SK-N-DZ (cell line): ENCODE data around the gene HNRNPCL4. TPM values are rescaled to one million over a fixed set of nuclear protein-coding genes. Genes with fewer than 3 reads are reported as not detected.
"Not testable (repeated sequence)": the region's sequence is repeated elsewhere in the genome, so short reads cannot be mapped to it uniquely, and the experiment has no call there.

Experiments
- DNase-seq: peaks from one replicate; pipeline ENCODE4 v3.0.0-alpha.2; 2015; ENCODE audit warnings: low spot score
- polyA plus RNA-seq, 2 experiments: library from polyadenylated mRNA; depleted of rRNA; stranded (reverse); fragments of >200 nt; gene quantifications; 2 replicates each; pipeline ENCODE4 v1.2.3, GENCODE V29; 2014

Gene HNRNPCL4
- not detected in 2 replicates for polyA plus RNA-seq (2014; cell fraction: cytosol; rRNA removed)
- not detected in 2 replicates for polyA plus RNA-seq (2014; cell fraction: nucleus; rRNA removed)

DNA sequence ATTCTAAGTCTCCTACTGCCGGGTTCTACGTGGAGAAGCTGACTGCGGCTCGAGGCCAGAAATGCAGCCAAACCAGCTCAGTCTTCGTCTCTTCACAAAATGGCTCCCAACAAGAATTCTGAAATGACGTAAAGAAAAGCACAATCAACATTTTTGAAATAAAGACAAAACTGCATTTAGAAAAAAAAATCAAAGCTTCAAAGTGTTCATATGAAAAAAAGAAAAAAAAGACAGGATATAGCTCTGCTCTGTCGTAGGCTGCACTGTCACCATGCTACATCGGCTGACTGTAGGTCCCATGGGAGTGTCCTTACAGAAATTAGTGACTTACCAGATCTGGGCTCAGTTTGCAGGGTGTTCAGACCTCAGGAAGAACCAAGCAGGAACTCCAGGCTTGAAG, at the start of gene HNRNPCL4:
HNRNPCL4 (minus strand) TSS at position 101 of the 400 bp plus-strand sequence. CDS start 164 bp downstream, outside the sequence.
- DNase-seq, result not testable (repeated sequence)

- DNase-seq, result not testable (repeated sequence)
Measured at GRCh38 chr1:13208712-13209111, 43.3 kb upstream of the HNRNPCL4 start.

DNA sequence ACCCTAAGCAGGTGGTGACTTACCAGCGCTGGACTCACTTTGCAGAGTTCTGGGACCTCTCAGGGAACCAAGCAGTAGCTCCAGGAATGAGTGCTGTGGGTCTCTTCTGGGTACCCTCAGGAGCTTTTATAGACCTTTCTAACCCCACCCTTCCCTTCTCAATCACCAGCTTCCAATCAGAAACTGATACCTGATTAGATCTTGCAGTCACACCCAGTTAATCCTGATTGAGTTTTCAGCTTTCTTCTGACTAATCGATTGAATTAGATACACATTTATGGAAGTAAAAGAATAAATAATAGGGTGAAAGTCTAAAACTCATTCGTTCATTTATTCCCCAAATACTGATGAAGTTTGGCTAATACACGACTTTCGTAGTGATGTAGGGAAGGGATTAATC, 35.9 kb upstream of the HNRNPCL4 start, which contains the start of gene PRAMEF13:
PRAMEF13 (minus strand) TSS at position 101 of the 400 bp plus-strand sequence. CDS start 1,820 bp downstream, outside the sequence.
- not testable (repeated sequence) for DNase-seq

- not testable (repeated sequence) for DNase-seq
Measured at GRCh38 chr1:13171548-13171947, 6.1 kb upstream of the HNRNPCL4 start, which contains the start of gene PRAMEF9. TSS of gene PRAMEF9 (plus strand) at chr1:13171848. CDS start at chr1:13175281, 3,433 bp downstream.

GRCh38 chr1:13155909-13156308, 9.5 kb downstream of the HNRNPCL4 start, which contains the start of gene PRAMEF26:
TSS of gene PRAMEF26 (minus strand) at chr1:13156009. CDS start at chr1:13153095, 2,914 bp downstream.
- not testable (repeated sequence) for DNase-seq

DNA sequence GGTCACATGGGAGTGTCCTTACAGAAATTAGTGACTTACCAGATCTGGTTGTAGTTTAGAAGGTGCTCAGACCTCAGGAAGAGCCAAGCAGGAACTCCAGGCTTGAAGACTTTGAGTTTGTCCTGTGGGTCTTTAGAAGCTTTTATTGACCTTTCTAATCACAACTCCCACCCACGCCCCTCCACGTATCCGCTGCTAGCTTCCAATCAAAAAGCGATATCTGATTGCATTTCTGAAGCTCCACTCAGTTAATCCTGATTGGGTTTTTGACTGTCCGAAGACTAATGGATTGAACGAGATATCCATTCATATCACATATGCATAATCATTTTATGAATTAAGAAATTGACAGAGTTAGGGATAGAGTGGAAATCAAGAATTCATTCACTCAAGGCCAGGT, 48.7 kb downstream of the HNRNPCL4 start, which contains the start of gene HNRNPCL2:
HNRNPCL2 (minus strand) TSS at position 101 of the 400 bp plus-strand sequence. CDS start 454 bp downstream, outside the sequence.
- not testable (repeated sequence) for DNase-seq
